Ramos (cell line): ENCODE data around the gene UQCC5.

Experiments
- in situ Hi-C: fragments of 300-500 bp; cut with MboI; formaldehyde crosslinking; loops from one replicate; pipeline ENCODE4 v1.14.3; 2022; ENCODE audit warnings: low sequenced_read_pairs; ENCODE audit not compliant: unreplicated experiment

UQCC5 gene, protein sequence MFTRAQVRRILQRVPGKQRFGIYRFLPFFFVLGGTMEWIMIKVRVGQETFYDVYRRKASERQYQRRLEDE

DNA sequence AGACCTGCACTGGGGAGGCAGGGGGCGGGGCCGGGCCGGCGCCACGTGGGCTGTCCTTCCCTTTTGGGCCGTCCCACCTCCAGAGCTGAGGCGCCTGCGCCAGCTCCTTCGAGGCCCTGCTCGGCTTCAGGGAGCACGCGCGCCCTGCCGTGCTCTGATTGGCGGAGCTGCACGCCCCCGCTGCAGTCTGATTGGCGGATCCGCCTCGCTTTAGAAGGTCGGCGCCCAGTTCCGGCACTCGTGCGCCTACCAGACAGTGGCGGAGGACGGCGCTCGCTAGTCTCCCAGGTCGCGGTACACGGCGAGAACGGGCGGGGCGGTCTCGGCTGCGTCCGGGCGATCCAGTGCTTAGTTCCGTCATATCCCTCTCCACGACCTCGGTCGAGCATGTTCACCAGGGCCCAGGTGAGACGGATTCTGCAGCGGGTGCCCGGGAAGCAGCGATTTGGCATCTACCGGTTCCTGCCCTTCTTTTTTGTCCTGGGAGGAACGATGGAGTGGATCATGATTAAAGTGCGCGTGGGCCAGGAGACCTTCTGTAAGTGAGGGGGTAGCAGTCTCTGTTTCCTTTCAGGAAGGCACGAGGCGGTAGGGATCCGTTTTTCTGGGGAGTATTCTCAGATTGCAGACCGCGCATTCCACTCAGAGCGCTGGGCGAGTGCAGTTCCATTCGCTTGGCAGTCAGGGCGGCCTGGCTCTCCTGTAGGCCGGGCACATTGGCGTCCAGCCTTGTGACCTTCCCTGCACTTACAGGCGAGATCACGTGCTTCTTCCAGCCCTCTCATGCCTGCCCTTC lies at the start of gene UQCC5:
UQCC5 (plus strand) TSS at position 237 of the 796 bp plus-strand sequence; CDS start at position 388, 151 bp downstream.
- in situ Hi-C loops: no loop called here

DNA sequence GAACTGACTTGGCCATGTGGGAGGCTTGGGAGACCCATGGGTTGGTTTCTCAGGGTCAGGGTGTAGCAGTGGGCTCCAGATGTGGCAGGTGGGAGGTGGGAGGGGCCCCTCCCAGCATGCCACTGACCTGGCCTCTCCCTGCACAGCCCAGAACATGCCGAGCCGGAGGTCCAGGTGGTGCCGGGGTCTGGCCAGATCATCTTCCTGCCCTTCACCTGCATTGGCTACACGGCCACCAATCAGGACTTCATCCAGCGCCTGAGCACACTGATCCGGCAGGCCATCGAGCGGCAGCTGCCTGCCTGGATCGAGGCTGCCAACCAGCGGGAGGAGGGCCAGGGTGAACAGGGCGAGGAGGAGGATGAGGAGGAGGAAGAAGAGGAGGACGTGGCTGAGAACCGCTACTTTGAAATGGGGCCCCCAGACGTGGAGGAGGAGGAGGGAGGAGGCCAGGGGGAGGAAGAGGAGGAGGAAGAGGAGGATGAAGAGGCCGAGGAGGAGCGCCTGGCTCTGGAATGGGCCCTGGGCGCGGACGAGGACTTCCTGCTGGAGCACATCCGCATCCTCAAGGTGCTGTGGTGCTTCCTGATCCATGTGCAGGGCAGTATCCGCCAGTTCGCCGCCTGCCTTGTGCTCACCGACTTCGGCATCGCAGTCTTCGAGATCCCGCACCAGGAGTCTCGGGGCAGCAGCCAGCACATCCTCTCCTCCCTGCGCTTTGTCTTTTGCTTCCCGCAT lies 49.2 kb upstream of the UQCC5 start:
- in situ Hi-C loops: no loop called here

DNA sequence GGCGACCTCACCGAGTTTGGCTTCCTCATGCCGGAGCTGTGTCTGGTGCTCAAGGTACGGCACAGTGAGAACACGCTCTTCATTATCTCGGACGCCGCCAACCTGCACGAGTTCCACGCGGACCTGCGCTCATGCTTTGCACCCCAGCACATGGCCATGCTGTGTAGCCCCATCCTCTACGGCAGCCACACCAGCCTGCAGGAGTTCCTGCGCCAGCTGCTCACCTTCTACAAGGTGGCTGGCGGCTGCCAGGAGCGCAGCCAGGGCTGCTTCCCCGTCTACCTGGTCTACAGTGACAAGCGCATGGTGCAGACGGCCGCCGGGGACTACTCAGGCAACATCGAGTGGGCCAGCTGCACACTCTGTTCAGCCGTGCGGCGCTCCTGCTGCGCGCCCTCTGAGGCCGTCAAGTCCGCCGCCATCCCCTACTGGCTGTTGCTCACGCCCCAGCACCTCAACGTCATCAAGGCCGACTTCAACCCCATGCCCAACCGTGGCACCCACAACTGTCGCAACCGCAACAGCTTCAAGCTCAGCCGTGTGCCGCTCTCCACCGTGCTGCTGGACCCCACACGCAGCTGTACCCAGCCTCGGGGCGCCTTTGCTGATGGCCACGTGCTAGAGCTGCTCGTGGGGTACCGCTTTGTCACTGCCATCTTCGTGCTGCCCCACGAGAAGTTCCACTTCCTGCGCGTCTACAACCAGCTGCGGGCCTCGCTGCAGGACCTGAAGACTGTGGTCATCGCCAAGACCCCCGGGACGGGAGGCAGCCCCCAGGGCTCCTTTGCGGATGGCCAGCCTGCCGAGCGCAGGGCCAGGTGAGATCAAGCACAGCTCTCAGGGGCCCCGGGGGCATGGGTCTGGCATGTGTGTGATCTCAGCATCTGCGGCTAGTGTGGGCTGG lies 48.4 kb upstream of the UQCC5 start:
- in situ Hi-C loops: no loop called here

DNA sequence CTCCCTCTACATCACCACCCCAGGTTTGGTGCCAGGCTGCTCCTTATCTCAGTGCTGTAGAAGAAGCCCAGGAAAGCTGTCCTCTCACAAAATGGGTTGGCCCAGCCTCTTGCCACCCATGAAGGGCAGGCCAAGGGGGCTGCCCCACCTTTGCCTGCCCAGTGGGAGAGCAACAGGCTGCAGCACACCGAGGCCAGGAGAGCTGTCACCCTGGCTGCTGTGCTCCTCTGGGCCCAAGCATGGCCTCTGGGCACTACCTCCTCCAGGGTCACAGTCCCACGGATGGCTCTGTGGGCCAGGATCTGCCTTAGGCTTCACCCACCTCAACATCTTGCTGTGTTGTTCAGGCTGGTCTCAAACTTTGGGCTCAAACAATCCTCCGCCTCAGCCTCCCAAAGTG lies 47.7 kb upstream of the UQCC5 start:
- in situ Hi-C loops: no loop called here

DNA sequence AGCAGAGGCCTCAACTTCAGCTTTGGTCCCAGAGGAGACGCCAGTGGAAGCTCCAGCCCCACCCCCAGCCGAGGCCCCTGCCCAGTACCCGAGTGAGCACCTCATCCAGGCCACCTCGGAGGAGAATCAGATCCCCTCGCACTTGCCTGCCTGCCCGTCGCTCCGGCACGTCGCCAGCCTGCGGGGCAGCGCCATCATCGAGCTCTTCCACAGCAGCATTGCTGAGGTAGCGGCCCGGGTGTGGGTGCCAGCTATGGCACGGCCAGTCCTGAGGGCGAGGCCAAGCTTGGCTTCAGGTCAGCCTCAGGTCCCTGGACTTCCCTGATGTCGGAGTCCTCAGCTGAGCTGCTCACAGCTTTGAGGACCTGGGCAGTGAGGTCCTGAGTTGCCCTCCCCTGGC lies 47.0 kb upstream of the UQCC5 start:
- in situ Hi-C loops: no loop called here

DNA sequence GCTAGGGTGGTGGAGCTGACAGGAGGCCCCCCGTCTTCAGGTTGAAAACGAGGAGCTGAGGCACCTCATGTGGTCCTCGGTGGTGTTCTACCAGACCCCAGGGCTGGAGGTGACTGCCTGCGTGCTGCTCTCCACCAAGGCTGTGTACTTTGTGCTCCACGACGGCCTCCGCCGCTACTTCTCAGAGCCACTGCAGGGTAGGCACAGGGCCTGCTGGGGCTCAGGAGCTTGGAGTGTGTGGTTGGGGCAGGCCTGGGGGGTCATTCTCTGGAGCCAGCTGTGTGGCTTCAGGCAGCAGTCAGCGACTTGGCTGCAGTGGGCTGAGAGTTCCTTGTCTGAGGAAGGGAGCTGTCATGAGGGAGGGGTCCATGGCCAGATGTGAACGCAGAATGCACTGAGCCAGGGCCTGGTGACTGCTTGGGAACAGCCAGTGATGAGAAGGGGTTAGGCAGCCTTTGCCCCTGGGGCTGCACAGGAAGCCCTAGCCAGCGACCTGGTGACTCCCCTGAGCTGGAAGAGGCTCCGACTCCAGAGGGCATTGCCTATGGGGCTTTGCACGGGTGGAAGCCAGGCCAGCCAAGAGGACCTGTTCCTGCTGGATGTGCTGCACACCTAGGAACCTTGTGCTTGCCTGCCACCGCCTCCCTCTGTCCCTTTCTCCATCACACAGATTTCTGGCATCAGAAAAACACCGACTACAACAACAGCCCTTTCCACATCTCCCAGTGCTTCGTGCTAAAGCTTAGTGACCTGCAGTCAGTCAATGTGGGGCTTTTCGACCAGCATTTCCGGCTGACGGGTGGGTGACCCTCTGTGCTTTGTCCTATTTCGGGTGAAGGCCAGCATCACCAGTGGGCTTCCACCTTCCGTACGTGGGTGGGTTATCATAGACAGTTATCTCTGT lies 46.1 kb upstream of the UQCC5 start:
- in situ Hi-C loops: no loop called here

DNA sequence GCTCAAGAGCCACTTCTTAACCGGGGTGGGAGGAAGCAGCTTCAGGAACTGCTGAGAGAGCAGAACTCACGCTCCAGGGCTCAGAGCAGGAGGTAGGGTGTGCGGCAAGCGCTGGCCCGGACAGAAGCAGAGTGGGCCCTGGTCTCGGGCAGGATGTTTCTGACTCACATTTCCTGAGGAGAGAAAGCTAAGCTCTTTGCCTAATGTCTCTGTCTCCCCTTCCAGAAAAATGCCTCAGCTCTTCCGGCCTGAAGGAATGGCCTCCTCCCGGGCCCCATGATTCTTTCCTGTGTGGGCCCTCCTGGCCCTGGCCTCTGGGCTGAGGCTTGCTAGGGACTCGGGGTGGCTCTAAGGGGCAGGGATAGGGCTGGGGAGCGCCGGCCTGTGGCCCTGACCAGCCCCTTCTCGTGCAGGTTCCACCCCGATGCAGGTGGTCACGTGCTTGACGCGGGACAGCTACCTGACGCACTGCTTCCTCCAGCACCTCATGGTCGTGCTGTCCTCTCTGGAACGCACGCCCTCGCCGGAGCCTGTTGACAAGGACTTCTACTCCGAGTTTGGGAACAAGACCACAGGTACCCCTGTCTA lies 45.4 kb upstream of the UQCC5 start:
- in situ Hi-C loops: no loop called here

DNA sequence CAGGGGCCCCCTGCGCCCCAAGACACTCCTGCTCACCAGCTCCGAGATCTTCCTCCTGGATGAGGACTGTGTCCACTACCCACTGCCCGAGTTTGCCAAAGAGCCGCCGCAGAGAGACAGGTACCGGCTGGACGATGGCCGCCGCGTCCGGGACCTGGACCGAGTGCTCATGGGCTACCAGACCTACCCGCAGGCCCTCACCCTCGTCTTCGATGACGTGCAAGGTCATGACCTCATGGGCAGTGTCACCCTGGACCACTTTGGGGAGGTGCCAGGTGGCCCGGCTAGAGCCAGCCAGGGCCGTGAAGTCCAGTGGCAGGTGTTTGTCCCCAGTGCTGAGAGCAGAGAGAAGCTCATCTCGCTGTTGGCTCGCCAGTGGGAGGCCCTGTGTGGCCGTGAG lies 44.3 kb upstream of the UQCC5 start:
- in situ Hi-C loops: no loop called here

DNA sequence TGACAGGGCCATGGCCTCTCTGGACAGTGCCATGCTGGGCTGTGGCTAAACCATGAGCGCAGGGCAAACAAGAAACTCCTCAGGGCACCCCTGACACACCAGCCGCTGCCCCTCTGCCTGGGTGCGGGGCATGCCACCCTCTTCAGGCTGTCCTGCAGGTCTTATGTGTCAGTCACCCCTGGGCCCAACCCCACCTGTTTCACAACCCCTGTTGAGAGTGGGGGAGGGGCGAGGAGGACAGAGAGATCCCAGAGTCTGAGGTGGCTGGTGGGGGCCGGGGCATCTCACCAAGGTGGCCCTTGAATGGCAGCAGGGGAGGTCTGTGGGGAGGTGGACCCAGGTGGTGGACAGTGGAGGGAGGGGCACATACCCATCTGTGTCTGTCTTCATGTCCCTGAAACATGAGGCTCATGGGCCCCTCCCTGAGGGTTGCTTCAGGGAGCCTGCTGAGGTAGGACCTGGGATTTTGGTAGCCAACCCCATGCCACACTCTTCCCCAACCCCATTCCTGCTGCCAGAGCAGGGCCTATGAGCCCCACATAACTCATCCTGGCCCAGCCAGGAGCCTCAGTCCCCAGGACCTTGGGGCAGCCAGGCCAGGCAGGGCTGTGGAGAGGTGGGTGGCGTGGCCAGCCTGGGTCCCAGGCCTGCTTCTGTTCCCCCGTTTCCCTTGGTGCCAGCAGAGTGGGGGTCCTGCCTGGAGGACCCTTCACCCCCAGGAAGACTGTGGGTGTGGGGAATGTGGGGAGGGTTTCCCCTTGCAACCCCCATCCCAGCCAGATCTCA lies 43.0 kb upstream of the UQCC5 start:
- in situ Hi-C loops: no loop called here

DNA sequence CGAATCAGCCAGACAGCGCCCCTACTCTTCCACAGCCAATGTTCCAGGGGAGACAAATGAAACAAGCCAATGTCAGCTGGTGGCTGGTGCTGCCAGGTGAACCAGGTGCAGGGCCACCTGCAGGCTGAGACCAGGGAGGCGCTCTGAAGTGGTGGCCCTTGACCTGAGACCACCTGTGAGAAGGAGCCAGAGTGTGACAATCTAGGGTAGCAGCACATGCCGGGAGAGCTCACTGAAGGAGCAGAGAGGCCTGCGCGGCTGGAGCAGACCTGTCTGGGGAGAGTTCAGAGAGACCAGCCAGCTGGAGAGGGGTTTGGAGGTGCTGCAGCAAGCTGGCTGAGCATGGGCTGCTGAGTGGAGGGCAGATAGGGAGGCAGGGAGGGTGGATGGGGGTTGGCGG lies 42.0 kb upstream of the UQCC5 start:
- in situ Hi-C loops: no loop called here

DNA sequence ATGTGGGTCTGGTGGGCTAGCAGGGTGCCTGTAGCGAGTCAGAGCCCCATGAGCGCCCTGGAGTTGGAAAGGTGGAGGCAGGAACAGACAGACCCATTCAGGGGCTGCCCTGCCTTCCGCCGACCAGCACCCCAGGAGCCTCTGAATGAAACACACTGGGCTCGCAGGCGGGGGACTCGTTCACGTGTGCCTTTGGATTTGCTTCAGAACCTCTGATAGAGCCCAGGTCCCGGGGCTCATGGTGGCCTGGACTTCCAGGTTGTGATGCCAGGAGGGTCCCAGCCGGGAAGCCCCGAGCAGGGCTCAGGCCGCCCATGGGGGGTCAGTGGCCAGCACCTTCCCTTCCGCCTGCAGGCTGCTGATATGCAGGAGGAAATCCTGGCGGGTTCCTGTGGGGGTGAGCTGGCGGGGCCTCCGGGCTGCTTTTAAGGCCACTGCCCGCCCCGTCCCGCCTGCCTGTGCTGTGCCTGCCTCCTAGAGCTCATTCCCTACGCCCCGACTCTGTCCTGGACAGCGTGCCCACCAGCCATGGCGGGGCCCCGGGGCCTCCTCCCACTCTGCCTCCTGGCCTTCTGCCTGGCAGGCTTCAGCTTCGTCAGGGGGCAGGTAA lies 41.4 kb upstream of the UQCC5 start, which contains the start of gene STAB1:
STAB1 (plus strand) TSS at position 453 of the 610 bp plus-strand sequence; CDS start at position 529, 76 bp downstream.
- in situ Hi-C loops: no loop called here

DNA sequence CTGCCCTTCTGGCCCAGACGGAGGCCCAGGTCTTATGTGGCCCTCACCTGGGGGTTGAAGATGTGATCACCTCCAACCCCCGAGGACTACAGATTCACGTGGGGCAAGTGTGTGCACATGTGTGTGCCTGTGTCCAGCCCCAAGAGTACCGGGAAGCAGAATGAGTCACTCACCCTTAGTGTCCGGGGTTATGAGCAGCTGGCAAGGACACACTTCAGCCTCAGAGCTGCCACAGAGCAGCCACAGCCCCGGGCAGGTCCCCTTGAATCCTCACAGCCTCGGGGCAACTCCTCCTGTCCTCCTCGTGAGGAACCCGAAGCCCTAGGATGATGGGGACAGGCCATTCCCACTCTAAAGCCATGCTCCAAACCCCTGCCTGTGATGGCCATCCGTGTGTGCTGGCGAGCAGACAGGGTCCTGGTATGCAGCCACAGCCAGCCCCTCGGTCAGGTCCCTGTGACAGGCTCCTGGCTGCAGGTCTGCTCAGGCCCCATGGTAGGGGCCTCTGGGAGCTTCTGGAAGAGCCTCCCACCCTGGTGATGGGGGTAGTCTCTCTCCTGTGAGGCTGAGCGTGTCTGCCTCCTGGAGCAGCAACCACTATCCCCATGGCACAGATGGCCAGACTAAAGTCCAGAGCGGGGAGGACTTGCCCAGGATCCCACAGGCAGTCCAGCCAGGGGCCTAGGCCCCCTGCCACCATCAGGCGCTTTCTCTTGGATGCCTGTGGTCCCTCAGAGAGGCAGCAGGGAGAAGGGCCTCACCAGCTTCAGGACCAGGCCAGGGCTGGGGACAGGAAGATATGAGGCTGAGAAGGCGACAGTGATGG lies 40.4 kb upstream of the UQCC5 start:
- in situ Hi-C loops: no loop called here

DNA sequence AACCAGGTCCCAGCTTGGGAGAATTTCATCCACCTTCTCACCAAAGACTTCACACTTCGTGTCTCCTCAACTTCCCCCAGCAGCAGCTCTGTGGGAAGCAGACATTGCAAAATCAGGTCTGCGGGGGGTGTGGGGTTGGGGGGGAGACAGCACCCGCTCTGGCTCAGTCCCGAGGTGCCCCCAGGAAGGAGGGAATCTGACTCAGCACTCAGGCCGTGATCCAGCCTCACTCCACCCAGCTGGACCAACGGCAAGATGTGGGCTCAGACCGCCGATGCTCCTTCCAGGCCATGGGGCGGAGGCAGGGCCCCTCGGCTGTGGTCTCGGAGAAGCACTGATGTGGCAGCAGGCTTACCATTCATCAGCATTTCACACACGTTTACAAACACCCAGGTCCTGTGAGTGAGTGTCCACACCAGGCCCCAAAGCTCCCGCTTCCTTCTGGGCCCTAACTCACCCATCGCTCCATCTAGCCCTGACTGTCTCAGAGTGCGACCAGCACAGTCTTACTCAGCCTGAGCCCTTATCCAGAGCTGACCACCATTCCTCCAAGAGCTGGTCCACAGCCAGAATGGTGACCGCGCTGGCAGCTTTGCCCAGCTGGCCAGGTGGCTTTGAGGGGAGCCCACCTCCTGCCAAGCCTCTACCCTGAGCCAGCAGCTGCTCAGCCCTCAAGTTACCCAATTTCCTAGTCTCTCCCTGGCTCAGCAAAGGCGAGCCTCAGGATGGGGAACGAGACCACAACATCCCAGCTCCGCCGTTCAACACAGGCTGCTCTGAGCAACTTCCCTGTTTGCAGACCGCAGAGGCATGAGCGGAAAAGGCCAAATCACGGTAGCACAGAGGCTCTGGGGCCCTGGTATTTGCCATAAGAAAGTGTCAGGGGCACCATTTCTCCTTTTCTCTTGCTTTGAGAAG lies 38.0 kb upstream of the UQCC5 start:
- in situ Hi-C loops: no loop called here

DNA sequence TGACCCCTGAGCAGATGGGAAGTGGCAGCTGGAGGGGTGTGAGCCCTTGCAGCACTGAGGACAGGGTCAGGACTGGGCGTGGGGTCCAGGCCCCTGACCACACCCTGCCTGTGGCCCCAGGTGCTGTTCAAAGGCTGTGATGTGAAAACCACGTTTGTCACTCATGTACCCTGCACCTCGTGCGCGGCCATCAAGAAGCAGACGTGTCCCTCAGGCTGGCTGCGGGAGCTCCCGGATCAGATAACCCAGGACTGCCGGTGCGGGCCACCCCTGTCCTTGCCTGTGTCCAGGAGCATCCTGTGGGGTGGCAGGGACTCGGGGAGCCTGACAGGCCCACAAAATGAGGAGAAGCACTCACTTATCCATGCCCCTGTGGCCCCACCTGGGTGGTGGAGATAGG lies 35.4 kb upstream of the UQCC5 start:
- in situ Hi-C loops: no loop called here

DNA sequence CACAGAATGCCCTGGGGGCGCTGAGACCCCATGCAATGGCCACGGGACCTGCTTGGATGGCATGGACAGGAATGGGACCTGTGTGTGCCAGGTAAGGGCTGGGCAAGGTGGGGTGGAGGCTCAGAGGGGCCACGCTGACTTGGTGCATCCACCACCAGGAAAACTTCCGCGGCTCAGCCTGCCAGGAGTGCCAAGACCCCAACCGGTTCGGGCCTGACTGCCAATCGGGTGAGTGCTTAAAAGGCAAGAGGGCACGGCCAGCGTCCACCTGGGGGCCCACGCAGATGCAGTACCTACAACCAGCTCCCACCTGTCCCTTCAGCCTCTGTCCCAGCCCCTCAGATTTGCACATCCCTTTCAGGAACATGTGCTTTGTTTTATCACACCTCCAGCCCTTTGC lies 34.4 kb upstream of the UQCC5 start:
- in situ Hi-C loops: no loop called here

DNA sequence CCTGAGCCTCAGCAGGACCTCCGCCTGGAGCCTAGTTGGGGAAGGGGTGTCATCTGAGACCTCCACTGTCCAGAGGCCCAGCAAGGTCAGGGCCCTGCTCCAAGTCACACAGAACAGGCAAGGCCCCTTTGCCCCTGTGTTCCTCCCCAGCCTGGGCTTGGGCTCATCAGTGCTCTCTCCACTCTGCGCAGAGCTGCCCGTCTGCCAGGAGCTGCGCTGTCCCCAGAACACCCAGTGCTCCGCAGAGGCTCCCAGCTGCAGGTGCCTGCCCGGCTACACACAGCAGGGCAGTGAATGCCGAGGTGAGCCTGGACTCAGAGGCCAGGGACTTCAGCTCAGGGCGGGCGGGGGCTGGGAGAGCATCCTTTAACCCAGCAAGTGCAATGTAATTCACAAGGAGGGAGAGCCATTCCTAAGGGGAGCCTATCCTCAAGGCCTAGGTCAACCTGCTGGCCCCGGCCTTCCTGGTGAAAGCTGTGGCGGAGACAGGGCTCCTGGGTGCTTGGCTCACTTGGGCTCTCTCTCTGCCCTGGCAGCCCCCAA lies 33.5 kb upstream of the UQCC5 start:
- in situ Hi-C loops: no loop called here
